DND-41 (cell line): ENCODE data around the gene MTR.

ENCODE experiments used
- CTCF ChIP-seq: IDR thresholded peaks from 2 replicates; pipeline ENCODE4 v1.5.1; 2012; ENCODE audit warnings: borderline replicate concordance, low read length, moderate library complexity, mild to moderate bottlenecking; ENCODE audit not compliant: poor library complexity, severe bottlenecking; ENCODE audit errors: extremely low read depth
- EZH2 ChIP-seq: IDR thresholded peaks from 3 replicates; pipeline ENCODE4 v1.6.1; 2012; ENCODE audit warnings: borderline replicate concordance, low read depth, mild to moderate bottlenecking, moderate library complexity, low read length, inconsistent platforms; ENCODE audit not compliant: severe bottlenecking

GRCh38 chr1:236888903-236889302 is 93.8 kb downstream of the MTR start:
- no peak for TF ChIP-seq CTCF
- TF ChIP-seq EZH2, result no peak
